ENCODE results near the gene BCL7C.
A peak's percentile ranks its signal among the peaks of the same experiment; 100 is the strongest.
"Not testable (repeated sequence)": the region's sequence is repeated elsewhere in the genome, so short reads cannot be mapped to it uniquely, and the experiment has no call there.

BCL7C gene

GRCh38 chr16:30894540-30895368, 877 bp upstream of the BCL7C start:
- FAIRE-seq: no peak

- no peak for FAIRE-seq
Measured at GRCh38 chr16:30893417-30893743, 497 bp downstream of the BCL7C start.

GRCh38 chr16:30892670-30893416, 1.0 kb downstream of the BCL7C start:
- FAIRE-seq: no peak

- not testable (repeated sequence) for FAIRE-seq
Measured at GRCh38 chr16:30891043-30891823, 2.6 kb downstream of the BCL7C start.

- no peak for FAIRE-seq
Measured at GRCh38 chr16:30889721-30890120, 4.2 kb downstream of the BCL7C start.

GRCh38 chr16:30888856-30889499, 4.9 kb downstream of the BCL7C start:
- no peak for FAIRE-seq

- FAIRE-seq: no peak
Measured at GRCh38 chr16:30887927-30888326, 6.0 kb downstream of the BCL7C start.

GRCh38 chr16:30886145-30886544, 7.7 kb downstream of the BCL7C start:
- no peak for FAIRE-seq

- FAIRE-seq: no peak
Measured at GRCh38 chr16:30885196-30885595, 8.7 kb downstream of the BCL7C start.

GRCh38 chr16:30884760-30885159, 9.1 kb downstream of the BCL7C start:
- FAIRE-seq: no peak

- FAIRE-seq: no peak
Measured at GRCh38 chr16:30882429-30883310, 11.2 kb downstream of the BCL7C start.

- FAIRE-seq: no peak
Measured at GRCh38 chr16:30876867-30877266, 17.0 kb downstream of the BCL7C start.

- FAIRE-seq: no peak
Measured at GRCh38 chr16:30875871-30876801, 17.7 kb downstream of the BCL7C start.

GRCh38 chr16:30874821-30875717, 18.8 kb downstream of the BCL7C start:
- no peak for FAIRE-seq

GRCh38 chr16:30874244-30874820, 19.5 kb downstream of the BCL7C start:
- FAIRE-seq: no peak

- no peak for FAIRE-seq
Measured at GRCh38 chr16:30870904-30871303, 23.0 kb downstream of the BCL7C start.

- FAIRE-seq: peak; percentile 21
Measured at GRCh38 chr16:30867747-30868146, 26.1 kb downstream of the BCL7C start.

- FAIRE-seq: no peak
Measured at GRCh38 chr16:30866031-30866430, 27.8 kb downstream of the BCL7C start.

- not testable (repeated sequence) for FAIRE-seq
Measured at GRCh38 chr16:30863178-30863577, 30.7 kb downstream of the BCL7C start.

Measured in A204.1 (cell line).